Calu3 (cell line): ENCODE data around the gene EYA4. TPM values are rescaled to one million over a fixed set of nuclear protein-coding genes. Genes with fewer than 3 reads are reported as not detected.

Experiments used
- BruUV-seq: library from RNA; stranded (reverse); fragments of 400-500 nt; replicated peaks from 2 replicates; lab custom pipeline; 2021; lab: Mats Ljungman, UMichigan
- CTCF ChIA-PET: fragments of 300-600 bp; sonication (Branson Sonifier 250); formaldehyde crosslinking; loops from one replicate; lab custom pipeline; 2022; ENCODE audit warnings: antibody characterized with exemption; lab: Charles Lee
- DNase-seq: peaks from one replicate; pipeline ENCODE4 v3.0.0; 2022
- H3K27ac Mint-ChIP-seq: one replicate; pipeline ENCODE4 v1.8.0; 2022; ENCODE audit warnings: mixed read lengths; ENCODE audit not compliant: unreplicated experiment
- H3K27me3 Mint-ChIP-seq: one replicate; pipeline ENCODE4 v1.8.0; 2022; ENCODE audit warnings: mixed read lengths; ENCODE audit not compliant: unreplicated experiment
- H3K36me3 Mint-ChIP-seq: one replicate; pipeline ENCODE4 v1.8.0; 2022; ENCODE audit warnings: mild to moderate bottlenecking, moderate library complexity, mixed read lengths; ENCODE audit not compliant: insufficient read depth, unreplicated experiment
- H3K4me1 Mint-ChIP-seq: one replicate; pipeline ENCODE4 v1.8.0; 2022; ENCODE audit warnings: mild to moderate bottlenecking, low read depth, mixed read lengths; ENCODE audit not compliant: unreplicated experiment
- H3K4me3 Mint-ChIP-seq: one replicate; pipeline ENCODE4 v1.8.0; 2022; ENCODE audit warnings: mild to moderate bottlenecking, low read depth, moderate library complexity, mixed read lengths; ENCODE audit not compliant: unreplicated experiment
- H3K9me3 Mint-ChIP-seq: one replicate; pipeline ENCODE4 v1.8.0; 2022; ENCODE audit warnings: low read depth, mixed read lengths; ENCODE audit not compliant: unreplicated experiment
- intact Hi-C: fragments of 100-400 bp; cut with micrococcal nuclease; formaldehyde crosslinking; loops from one replicate; pipeline ENCODE4 v1.10.0; 2022; ENCODE audit not compliant: unreplicated experiment
- total RNA-seq: library from RNA; stranded (reverse); gene quantifications from 2 replicates; pipeline ENCODE4 v1.2.3, GENCODE V29; 2022
- TF ChIP-seq, protein P1 (sequence below): fragments of 200-600 bp; IDR thresholded peaks from one replicate; pipeline ENCODE4 v1.8.0; 2022; ENCODE audit warnings: antibody characterized with exemption; ENCODE audit not compliant: unreplicated experiment

EYA4 gene
- total RNA-seq, 1 experiment from 2014 or later = 55.1 TPM

DNA sequence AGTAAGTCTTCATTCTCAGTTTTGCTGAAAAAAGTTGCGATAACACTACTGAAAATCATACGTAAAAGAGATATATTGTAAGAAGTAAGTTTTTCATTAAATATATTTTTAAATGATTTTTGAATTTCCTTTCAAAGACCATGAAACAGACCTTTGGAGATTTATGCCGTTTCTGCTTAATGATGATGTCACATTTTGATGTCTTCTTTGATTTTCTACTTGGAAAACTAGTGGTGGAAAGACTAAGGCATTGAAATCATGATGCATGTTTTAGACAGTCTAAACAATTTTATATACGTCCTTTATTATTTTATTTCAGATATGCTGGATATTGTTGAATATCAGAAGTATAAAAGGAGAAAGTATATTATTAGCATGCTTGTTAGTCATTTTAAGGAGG lies 33.7 kb downstream of the EYA4 start:
- H3K9me3 Mint-ChIP-seq = no peaks in the 10 kb centered on the region
- no peaks in the 10 kb centered on the region for H3K36me3 Mint-ChIP-seq
- no peak overlapping the region for H3K4me3 Mint-ChIP-seq
- H3K4me1 Mint-ChIP-seq = no peaks in the 10 kb centered on the region
- intact Hi-C loops = no loop called here
- H3K27ac Mint-ChIP-seq = no peak overlapping the region
- TF ChIP-seq, protein P1, sequence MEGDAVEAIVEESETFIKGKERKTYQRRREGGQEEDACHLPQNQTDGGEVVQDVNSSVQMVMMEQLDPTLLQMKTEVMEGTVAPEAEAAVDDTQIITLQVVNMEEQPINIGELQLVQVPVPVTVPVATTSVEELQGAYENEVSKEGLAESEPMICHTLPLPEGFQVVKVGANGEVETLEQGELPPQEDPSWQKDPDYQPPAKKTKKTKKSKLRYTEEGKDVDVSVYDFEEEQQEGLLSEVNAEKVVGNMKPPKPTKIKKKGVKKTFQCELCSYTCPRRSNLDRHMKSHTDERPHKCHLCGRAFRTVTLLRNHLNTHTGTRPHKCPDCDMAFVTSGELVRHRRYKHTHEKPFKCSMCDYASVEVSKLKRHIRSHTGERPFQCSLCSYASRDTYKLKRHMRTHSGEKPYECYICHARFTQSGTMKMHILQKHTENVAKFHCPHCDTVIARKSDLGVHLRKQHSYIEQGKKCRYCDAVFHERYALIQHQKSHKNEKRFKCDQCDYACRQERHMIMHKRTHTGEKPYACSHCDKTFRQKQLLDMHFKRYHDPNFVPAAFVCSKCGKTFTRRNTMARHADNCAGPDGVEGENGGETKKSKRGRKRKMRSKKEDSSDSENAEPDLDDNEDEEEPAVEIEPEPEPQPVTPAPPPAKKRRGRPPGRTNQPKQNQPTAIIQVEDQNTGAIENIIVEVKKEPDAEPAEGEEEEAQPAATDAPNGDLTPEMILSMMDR = no peak
- no peaks in the 10 kb centered on the region for H3K27me3 Mint-ChIP-seq
- CTCF ChIA-PET = interaction anchor here (1.1 kb wide), 1 partner anchor 317 kb away, joined by 4 read pairs; no protein-coding TSS in a partner anchor
- DNase-seq = no peak
- no TSS peak for BruUV-seq

DNA sequence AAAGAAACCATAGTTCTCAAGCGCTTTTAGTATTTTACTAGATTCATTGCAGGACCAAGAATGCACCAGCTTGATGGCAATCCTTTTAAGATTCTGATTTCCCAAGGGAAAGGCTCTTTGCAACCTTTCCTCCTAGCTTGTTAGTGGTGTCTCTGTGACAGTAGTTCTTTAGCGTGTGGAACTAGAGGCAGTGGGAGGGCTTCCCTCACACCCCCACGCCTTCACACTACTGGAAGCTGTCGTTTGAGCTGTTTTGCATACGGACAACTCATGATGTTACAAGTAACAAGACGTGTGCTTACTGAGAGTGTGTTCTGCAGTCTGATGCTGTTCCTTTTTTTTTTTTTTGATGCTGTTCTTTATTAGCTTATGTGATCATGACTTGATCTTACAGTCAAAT lies 34.1 kb downstream of the EYA4 start:
- Mint-ChIP-seq H3K4me3 (no peak overlapping the region), H3K27me3 (no peaks in the 10 kb centered on the region), H3K36me3 (no peaks in the 10 kb centered on the region), H3K27ac (no peak overlapping the region), H3K4me1 (no peaks in the 10 kb centered on the region), H3K9me3 (no peaks in the 10 kb centered on the region)
- intact Hi-C loops = no loop called here
- DNase-seq = no peak
- CTCF ChIA-PET = interaction anchor here (1.1 kb wide), 1 partner anchor 317 kb away, joined by 4 read pairs; no protein-coding TSS in a partner anchor
- TF ChIP-seq, protein P1 = no peak
- no TSS peak for BruUV-seq

DNA sequence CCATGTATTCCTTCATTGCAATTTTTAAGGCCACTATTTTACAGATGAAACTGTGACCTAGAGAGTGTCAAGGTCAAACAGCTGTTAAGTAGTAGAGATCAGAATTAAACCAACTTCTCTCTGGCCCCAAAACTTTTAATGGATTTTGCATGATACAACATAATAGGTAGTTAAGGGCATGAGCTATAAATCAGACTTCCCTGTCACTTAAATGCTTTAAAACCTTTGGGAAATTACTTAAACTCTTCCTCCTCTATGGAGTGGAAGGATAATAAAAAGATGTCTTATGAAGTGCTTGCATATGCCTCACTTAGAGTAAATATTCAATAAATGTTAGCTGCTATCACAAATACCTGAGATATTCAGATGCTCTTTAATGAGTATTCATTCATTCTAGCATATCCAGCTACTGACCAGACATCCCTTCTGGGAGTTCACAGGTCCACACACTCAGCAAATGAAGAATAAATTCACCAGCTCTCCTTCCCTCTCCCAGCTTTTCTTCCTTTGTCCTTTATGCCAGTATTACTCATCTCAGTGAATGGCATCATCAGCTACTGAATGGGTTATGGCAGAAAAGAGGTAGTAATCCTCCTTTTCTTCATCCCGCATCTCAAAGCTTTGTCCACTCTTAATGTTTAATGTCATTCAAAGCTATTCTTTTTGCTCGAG lies 36.2 kb downstream of the EYA4 start:
- Mint-ChIP-seq H3K36me3 (no peaks in the 10 kb centered on the region), H3K27me3 (no peaks in the 10 kb centered on the region), H3K4me3 (no peak overlapping the region), H3K4me1 (no peaks in the 10 kb centered on the region), H3K9me3 (no peaks in the 10 kb centered on the region), H3K27ac (no peak overlapping the region)
- no TSS peak for BruUV-seq
- CTCF ChIA-PET = interaction anchor here (0.7 kb wide), 1 partner anchor 82 kb away, joined by 3 read pairs; no protein-coding TSS in a partner anchor
- intact Hi-C loops = no loop called here
- TF ChIP-seq, protein P1 = no peak
- DNase-seq = no peak

DNA sequence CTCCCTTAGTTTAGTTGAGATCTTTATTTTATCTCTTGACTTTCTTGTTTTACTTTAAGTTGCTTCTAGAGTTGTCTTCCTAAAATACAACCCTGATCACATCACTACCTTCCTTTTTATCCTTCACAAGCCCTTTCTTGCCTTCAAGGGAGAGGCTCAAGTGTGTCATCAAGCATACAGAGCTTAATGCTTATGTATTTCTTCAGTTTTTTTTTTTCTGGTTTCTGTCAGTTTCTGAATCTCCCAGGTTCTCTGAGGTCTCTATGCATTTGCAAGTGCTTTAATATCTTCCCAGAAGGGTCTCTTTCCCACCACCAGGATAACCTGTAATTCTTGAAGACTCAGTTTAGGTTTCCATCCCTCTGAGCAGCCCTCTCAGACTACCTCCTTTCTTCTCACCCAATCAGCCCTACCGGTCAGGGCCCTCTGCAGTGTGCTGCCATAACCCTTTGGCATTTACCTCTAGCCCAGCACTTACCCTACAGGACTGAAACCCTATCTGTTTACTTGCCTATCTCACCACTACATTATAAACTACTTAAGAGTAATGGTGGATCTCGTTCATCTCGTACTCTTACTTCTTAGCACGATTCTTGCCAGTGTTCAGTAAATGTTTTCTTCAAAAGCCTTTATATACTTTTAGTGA lies 36.9 kb downstream of the EYA4 start:
- no peak for DNase-seq
- no TSS peak for BruUV-seq
- H3K4me1 Mint-ChIP-seq = no peaks in the 10 kb centered on the region
- H3K9me3 Mint-ChIP-seq = no peaks in the 10 kb centered on the region
- no peaks in the 10 kb centered on the region for H3K27me3 Mint-ChIP-seq
- intact Hi-C loops = no loop called here
- TF ChIP-seq, protein P1 = no peak
- no peaks in the 10 kb centered on the region for H3K36me3 Mint-ChIP-seq
- CTCF ChIA-PET = interaction anchor here (0.7 kb wide), 1 partner anchor 81 kb away, joined by 3 read pairs; no protein-coding TSS in a partner anchor
- H3K27ac Mint-ChIP-seq = no peak overlapping the region
- no peak overlapping the region for H3K4me3 Mint-ChIP-seq
